NCI-H2196 (cell line): ENCODE data around the gene PDE8B.

ENCODE experiments used
- DNase-seq: peaks from one replicate; lab custom pipeline; 2025; ENCODE audit not compliant: unreplicated experiment; lab: John Stamatoyannopoulos, UW

PDE8B gene

DNA sequence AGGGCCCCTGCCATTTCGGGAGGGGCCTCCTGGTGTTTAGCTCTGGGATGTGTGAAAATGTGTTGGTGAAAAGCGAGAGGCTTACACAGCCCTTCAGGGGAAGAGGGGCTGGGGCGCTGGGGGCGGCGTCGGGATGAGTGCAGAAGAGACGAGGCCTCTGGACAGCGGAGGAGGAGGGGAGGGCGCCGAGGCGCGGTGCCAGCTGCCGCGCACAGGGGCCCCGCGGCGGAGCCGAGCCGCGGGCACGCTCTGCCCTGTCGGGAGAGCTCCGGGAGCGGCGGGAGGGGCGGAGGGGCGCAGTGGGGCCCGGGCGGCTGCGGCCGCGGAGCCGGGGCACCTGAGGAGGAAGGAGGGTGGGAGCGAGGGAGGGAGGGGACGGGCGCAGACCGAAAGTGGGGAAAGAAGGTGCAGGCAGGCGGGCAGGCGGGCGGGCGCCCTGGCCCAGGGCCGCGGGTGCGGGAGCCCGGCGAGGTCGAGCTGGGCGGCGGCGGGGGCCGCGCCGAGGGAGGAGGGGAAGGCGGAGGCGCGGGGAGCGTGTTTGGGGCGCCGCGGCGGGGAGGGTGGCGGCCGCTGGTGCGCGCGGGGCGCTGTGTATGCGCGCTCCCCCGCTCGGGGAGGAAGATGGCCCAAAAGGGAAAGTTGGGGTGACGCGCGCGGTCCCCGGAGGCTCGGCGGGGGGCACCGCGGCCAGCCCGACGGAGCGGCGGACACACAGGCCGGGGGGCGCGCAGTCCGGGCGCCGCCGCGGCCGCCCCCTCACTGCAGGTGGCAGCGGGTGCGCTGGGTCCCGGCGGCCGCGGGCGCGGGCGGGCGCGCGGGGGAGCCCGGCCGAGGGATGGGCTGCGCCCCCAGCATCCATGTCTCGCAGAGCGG lies at the start of gene PDE8B:
TSS of gene PDE8B (plus strand) at position 590 of the 873 bp plus-strand sequence. CDS start at position 836, 246 bp downstream.
- peak; percentile 7 for DNase-seq

DNA sequence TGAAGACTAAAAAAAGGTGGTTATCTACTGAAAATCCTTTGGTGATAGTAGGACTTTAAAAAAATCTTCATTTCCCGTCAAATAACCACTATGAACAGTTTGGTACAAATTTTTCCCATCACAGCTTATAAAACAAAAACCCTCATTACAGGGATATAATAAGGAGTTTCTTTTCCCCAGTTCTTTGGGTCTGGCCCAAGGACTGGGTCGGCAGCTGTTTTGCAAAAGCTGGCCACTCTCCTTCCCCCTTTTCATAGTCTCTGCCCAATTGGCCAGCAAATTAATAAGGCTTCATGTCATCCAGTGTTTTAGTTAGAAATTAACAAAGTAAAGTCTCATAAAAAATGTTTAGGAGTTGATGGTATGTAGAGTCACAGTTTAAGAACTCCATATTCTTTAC lies 47.0 kb upstream of the PDE8B start:
- no peak for DNase-seq

DNA sequence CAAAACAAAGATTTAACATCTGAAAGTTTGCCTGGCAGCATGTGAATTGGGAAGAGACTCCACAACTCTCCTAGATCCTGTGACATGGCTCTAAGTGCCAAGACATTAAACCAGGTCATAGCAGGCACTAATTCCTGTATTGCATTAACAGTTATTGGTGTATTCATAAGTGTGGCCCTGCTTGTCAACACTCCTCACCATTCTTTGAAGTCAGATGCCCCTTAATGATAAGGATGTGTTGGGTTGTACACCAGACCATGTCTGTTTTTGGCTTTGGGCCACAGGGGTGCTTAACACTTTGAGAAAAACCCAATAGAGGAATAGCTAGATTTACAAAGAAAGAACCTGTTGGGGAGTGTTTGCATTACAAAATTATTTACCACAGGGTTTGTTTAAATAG lies 43.4 kb upstream of the PDE8B start:
- no peak for DNase-seq

DNA sequence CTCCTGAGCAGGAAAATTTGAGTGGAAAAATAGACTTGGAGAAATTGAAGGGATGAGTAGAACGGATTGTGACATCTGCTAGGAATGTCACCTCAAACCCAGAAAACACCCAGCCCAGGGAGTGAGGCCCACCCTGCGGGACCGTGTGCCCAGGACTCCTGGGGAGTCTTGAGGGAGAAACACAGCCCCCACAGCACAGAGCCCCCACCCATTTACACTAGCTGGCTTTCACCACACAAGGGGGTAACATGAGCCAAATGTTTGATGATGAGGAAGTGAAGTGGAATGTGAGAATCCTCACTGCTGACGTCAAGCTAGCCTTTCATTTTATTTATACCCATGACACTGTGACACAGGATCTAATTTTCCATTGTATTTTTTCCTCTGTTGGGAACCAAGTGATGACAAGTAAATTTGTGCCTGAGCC lies 42.8 kb upstream of the PDE8B start:
- DNase-seq, result peak; percentile 22

GRCh38 chr5:77168161-77168878 lies 42.2 kb upstream of the PDE8B start:
- DNase-seq, result peak; percentile 47

GRCh38 chr5:77168879-77169244 lies 41.6 kb upstream of the PDE8B start:
- DNase-seq, result no peak

DNA sequence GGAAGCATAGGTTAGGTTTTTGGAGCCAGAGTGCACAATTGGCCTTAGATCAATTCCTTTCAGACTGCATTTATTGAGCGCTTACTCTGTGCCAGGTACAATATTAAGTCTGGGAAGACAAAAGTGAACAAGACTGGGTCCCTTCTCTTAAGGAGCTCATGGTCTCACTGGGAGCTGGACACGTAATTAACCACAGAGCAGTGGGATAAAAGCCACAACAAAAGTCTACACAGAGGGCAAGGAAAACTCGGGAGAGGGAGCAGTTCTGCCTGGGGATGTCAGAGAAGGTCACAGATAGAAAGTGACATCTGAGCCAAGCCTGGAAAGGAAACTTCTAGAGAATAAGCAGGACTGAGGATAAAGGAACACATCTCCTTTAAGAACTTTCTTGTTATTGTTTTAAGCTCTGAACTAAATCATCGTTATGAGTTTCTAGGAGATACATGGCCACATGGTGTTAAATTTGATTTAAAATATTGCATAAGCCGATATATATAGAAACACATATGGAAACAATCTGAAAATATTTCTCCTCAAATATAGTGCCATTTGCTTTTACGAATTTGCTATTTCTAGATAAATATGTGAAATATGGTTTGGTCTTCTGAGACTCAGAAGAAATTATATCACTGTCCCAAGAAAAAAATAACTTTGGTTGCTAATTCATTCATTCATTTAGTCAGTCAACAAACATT lies 40.1 kb upstream of the PDE8B start:
- DNase-seq, result no peak

DNA sequence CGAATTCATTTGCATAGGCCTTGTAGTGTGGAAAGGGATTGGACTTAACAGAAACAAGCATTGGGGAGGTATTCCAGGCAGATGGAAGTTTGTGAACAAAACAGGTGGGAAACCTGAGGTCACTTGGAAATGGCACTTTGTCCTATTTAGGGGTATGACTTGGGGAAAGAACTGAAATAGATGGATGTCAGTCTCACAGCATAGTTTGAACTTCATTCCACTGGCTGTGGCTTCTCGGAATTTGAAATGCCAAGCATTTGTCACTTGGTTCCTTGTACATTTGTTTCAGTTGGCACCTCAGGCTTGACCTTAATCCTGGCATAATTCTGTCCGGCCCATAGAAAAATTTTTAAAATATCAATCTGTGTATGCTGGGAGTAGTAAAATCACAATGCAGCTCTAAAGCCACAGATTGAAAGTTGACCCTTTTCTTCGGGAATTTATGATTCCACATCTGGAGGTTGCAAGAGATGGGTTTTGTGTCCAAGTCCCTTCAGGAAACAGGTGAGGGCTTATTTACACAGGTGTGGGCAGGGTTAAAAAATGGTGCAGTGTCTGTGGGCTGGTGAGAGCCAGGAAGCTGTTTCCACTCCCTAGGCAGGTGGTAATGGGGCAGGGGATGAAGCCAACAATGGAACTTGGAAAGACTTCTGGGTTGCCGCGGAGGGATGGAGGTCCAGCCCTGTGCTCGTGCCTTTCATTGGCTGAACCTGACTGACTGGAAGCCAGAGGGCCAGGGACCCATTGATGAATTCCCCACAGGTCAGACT lies 39.2 kb upstream of the PDE8B start:
- no peak for DNase-seq

DNA sequence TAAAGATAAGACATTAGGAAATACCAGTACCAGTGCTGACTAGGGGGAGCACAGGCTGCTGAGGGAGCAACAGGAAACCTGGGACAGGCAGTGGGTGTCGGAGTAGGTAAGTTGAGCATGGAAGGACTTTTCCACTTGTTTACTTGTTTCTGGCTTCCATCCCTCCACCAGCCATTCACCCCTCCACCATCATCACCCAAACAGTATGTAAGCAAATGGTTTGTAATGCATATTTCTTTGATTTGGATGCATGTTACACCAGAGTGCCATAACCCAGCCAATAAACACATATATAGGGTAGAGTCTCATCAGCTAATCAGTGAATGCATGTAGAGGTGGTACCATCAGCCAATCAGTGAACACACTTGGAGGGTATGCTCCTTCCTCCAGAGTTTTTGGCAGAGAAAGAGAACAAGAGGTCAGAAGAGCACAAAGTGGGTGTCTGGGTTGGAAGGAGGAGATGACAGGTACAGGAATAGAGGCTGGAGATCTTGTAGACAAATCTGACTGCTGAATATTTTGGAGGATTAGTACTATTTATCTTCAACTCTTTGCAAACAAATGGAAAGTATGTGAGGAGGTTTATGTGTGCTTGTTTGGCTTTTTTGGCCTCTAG lies 37.7 kb upstream of the PDE8B start:
- DNase-seq, result no peak

- no peak for DNase-seq
These were observed 36.0 kb upstream of the PDE8B start for GRCh38 chr5:77174526-77174925.

DNA sequence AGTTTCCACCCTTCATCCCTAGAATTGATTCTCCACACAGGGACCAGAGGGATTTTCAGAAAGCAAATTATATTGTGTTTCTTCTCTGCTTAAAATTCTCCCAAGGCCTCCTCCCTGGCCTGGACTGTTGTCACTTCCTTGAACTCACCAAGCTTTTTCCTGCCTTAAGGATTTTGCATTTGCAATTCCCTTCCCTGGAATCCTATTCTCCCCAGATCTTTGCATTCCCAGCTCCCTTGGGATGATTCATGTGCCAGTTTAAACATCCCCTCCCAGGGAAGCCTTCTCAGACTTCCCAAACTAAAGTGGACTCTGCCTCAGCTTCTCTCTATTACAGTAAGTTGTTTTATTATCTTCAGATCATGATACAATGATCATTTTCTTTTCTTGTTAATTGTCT lies 35.2 kb upstream of the PDE8B start:
- no peak for DNase-seq

DNA sequence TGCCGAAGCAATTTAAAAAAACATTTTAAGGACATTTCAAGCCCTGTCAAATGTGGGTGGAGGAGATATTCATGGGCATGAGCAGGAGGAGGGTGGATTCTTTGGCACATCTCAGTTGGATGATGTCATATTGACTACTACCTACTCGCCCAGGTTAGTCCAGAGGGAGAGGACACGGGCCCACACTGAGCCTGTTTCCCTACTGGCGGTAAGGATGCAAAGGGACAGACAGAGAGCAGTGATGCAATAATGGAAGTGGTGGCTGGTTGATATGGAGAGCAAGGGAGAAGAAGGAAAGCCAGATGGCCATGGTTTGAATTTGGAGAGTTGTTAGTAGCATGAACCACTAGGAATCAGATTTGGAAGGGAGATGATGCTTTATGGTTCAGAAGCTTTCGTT lies 34.1 kb upstream of the PDE8B start:
- no peak for DNase-seq

GRCh38 chr5:77177576-77177975 lies 32.9 kb upstream of the PDE8B start:
- no peak for DNase-seq

- no peak for DNase-seq
These were observed 30.1 kb upstream of the PDE8B start for GRCh38 chr5:77180167-77181081.

DNA sequence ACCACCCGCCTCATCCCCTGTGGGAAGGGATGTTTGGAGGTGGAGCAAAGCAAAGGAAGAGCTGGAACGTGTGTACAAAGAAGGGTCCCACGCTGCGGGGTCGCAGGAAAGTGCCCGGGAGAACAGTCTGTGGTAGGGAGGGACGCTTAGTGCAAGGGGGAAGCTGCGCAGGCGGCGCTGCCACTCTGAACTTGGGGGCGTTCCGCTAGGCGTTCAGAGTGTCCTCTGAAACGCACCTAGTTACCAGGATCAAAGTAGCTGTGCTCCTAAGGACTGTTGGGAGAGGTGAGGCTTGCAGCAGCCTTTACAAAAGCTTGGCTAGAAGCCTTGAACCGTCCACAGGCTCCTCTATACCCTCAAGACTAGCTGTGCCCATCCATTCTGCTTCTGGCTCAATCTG lies 29.3 kb upstream of the PDE8B start:
- DNase-seq, result no peak

DNA sequence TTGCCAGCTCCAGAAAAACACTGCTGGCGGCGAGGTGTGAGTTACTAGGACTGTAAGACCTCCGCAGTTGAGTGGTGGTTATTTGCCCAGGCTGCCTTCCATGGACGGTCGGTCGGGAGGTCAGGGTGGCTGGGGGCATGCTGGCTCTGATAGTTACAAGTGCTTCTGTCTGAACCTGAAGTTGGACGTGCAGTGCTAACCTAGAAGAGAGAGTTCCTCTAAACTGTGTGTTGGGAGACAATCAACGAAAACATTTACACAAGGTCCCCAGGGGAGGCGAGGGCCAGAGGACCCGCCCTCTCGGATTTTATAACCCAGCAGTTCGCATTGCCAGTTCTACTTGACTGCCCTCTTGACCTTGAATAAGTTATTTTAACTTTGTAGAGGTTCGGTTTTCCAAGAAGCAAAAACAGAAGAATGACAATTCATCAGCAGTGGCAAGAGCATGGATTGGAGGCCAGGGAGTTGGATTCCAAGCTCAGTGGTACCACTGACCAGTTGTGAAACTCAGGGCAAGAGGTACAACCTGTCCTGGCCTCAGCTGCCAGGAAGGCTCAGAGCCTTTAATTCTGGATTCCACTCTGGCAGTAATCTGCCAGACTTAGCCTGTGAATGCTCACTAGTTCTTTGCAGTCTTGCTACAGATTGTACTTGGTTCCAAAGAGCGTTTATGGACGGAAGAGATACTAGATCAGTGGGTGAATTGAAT lies 28.7 kb upstream of the PDE8B start:
- no peak for DNase-seq

DNA sequence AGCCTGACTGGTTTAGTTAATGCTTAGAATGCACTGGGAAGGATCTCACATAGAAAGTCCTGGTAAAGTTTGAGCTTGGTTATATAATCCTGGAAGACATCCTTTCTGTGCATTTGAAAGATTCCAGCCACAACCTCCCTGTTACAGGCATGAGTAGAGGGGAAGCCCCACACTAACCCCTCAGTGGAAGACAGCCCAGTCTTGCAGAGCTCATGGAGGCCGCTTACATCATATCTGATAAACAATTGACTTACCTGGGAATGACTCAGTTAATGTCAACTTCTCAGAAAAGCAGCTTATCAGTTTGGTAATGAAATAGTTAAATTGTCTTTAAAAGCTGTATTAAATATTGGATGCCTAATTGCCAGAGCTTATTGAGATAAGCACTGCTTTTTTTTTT lies 28.1 kb upstream of the PDE8B start:
- no peak for DNase-seq

DNA sequence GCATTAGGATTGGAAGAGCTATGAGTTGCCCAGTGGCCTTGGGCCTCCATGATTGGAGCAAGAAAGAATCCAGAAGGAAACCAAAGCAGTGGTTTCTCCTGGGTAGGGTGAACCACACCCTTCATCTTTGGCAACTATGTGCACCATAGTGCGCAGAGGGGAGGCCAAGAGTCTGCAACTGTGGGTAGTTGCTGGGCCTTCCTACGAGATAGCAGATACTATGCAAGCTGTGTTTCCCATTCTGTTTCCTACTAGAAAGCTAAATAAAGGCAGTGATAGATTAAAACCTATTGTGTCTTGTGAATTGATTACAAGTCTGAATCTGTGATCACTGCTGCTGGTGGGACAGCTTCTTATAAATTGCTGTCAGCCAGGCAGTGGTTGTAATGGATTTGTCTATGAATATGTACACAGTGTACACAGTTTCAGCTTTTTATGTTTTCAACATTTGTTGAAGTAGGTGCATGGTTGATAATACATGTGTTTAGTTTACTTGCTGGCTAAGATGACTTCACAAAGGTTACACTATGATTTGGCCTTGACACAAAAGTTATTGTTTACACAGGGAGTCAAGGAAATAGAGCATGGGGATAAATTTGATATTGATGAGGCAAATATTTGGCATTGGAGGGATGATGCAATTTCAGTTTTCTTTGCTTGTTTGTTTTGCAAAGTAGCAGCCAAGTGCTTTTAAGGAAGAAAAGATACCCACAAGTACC lies 23.7 kb upstream of the PDE8B start:
- no peak for DNase-seq
